ENCODE results near the gene KLHL24.
A peak's percentile ranks its signal among the peaks of the same experiment; 100 is the strongest.

The KLHL24 gene, protein sequence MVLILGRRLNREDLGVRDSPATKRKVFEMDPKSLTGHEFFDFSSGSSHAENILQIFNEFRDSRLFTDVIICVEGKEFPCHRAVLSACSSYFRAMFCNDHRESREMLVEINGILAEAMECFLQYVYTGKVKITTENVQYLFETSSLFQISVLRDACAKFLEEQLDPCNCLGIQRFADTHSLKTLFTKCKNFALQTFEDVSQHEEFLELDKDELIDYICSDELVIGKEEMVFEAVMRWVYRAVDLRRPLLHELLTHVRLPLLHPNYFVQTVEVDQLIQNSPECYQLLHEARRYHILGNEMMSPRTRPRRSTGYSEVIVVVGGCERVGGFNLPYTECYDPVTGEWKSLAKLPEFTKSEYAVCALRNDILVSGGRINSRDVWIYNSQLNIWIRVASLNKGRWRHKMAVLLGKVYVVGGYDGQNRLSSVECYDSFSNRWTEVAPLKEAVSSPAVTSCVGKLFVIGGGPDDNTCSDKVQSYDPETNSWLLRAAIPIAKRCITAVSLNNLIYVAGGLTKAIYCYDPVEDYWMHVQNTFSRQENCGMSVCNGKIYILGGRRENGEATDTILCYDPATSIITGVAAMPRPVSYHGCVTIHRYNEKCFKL

DNA sequence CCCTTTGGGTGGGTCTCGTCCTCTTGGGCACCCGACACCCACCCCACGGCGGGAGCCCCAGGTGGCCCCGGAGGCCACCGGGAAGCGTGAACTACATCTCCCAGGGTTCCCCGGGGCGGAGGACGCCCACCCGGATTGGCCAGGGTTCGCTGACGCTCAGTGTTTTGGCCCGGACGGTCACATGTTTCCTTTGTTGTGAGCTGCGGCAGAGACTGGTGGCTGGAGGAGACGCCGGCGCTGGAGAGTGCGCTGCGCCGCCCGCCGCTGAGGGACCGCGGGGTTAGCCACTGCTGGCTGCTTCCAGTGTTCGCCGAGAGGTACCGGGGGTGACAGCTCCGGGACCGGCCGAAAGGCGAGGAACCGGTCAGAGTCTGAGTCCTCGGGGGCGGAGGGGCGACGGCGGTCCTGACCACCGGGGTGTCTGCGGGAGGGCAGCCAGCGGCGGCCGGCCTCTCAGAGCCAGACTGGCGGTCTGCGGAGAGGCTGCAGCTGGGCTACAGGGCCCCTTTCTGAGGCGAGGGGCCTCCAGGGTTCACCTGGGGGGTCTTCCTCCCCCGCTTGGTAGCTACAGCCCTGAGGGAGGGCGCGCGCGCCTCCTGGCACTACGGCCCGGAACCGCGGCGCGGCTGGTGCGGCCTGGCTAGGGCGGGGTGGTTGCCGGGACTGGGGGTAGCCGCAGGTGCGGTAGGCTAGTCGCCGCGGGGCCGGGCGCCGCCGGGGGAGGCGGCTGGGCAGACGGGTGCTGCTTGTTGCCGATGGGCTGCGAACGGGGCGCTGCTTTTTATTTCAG, at the start of gene KLHL24:
Gene KLHL24 (plus strand): TSS at position 193 of the 790 bp plus-strand sequence. CDS start 14,734 bp downstream, outside the sequence.
- peak; percentile 69 for DNase-seq (ENCODE audit: low read depth)
- H3K4me3 ChIP-seq (ENCODE audit: low read depth, low read length), result peak within 1 kb of the TSS; percentile 67
- TF ChIP-seq, protein P1, sequence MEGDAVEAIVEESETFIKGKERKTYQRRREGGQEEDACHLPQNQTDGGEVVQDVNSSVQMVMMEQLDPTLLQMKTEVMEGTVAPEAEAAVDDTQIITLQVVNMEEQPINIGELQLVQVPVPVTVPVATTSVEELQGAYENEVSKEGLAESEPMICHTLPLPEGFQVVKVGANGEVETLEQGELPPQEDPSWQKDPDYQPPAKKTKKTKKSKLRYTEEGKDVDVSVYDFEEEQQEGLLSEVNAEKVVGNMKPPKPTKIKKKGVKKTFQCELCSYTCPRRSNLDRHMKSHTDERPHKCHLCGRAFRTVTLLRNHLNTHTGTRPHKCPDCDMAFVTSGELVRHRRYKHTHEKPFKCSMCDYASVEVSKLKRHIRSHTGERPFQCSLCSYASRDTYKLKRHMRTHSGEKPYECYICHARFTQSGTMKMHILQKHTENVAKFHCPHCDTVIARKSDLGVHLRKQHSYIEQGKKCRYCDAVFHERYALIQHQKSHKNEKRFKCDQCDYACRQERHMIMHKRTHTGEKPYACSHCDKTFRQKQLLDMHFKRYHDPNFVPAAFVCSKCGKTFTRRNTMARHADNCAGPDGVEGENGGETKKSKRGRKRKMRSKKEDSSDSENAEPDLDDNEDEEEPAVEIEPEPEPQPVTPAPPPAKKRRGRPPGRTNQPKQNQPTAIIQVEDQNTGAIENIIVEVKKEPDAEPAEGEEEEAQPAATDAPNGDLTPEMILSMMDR (IDR thresholded peaks at IDR 0.05; ENCODE audit: low read depth, low read length, missing control alignments), result no peak

DNA sequence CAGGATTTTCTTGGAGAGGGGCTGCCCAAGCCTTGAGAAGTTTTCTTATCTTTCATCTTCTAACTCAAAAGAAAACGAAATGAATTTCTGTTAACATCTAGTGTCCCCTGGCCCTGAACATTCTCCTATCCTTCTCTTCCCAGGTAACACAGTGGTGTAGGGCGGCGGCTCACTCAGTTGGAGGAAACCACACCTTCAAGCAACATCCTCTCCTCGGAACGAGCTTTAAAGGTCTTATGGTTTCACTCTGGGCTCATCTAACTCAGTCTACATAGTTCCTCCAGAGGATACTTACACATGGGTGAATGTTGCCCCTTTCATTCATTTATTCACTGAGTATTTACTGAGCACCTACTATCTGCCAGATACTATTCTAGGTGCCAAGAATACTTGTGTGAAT, 48.9 kb upstream of the KLHL24 start:
- TF ChIP-seq, protein P1 (IDR thresholded peaks at IDR 0.05; ENCODE audit: low read depth, low read length, missing control alignments), result no peak
- no peak for DNase-seq (ENCODE audit: low read depth)

DNA sequence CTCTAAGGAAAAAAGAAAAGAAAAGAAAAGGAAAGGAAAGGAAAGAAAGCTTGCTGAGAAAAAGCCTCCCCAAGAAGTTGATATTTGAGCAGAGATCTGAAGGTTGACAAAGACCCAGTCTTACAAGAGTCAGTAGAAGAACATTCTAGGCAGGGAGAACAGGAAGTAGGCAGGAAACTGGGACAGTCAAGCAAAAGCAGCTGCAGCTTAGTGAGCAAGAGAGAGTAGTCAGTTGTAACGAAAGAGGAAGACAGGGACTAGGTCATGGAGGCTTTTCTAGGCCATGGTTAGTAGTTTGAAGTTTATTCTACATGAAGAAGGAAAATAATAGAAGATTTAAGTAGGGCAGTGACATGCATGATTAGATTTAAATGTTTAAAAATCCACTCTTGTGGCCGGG, 48.1 kb upstream of the KLHL24 start:
- DNase-seq (ENCODE audit: low read depth), result no peak
- TF ChIP-seq, protein P1 (IDR thresholded peaks at IDR 0.05; ENCODE audit: low read depth, low read length, missing control alignments), result no peak
- H3K4me3 ChIP-seq (ENCODE audit: low read depth, low read length), result no peak overlapping the region

More for the DNA sequence above, 48.9 kb upstream of the KLHL24 start:
- H3K4me3 ChIP-seq (ENCODE audit: low read depth, low read length), result no peak overlapping the region

DNA sequence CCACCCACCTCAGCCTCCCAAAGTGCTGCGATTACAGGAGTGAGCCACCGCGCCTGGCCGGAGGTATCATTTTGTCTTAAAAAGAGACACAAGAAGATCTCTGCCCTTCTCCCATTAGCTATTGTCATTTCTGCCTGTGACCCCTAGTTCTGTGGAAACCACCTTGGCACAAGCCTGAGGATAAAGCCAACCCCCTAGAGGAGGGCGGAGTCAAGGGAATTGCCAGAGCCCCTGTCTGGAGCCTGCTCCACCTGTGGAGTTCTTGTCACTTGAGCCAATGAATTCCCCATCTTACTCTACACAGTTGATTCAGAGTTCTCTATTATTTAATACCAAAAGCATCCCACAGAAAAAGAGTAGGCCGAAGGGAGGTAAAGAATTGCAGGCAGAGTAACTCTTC, 45.0 kb upstream of the KLHL24 start:
- DNase-seq (ENCODE audit: low read depth), result no peak
- no peak overlapping the region for H3K4me3 ChIP-seq (ENCODE audit: low read depth, low read length)
- TF ChIP-seq, protein P1 (IDR thresholded peaks at IDR 0.05; ENCODE audit: low read depth, low read length, missing control alignments), result no peak

DNA sequence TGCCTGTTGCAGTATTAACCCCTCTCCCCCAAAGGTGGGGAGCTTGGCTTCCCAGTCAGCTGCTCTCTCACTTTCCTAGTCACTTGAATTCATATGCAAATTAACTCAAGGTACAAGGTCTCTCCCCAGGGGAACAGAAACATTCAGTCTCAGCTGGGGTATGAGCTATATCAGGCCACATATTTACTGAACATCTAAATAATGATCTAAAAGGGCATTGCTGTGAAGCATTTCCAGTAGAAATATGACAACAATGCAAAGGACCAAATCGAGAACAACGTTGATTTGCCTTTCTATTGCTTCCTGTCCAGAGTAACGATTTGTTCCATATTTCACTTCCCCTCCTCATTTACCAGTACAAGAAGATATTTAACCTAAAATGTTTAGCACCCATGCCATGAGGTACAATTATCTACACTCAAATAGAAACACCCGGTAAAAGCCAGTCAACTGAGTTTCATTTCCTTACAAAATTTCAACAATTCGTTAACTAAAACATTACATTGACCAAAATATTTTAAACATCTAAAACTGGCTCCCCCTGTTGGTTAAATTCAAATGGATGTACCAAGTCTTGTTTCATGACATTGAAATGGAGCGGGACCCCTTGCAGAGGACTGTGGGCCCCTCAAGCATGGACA, 43.4 kb upstream of the KLHL24 start:
- H3K4me3 ChIP-seq (ENCODE audit: low read depth, low read length), result no peak overlapping the region
- TF ChIP-seq, protein P1 (IDR thresholded peaks at IDR 0.05; ENCODE audit: low read depth, low read length, missing control alignments), result peak; percentile 29
- peak; percentile 74 for DNase-seq (ENCODE audit: low read depth)

DNA sequence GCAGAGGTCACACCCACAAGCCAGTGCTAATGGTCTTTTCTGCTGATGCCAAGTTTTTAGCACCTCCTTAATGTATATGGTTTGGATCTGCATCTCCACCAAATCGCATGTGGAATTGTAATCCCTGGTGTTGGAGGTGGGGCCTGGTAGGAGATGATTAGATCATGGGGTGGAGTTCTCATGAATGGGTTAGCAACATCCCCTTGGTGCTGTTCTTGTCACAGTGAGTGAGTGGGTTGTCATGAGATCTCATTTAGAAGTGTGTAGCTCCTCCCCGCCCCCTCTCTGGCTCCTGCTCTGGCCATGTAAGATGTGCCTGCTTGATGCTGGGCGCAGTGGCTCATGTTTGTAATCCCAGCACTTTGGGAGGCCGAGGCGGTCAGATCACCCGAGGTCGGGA, 42.6 kb upstream of the KLHL24 start:
- H3K4me3 ChIP-seq (ENCODE audit: low read depth, low read length), result no peak overlapping the region
- no peak for DNase-seq (ENCODE audit: low read depth)
- TF ChIP-seq, protein P1 (IDR thresholded peaks at IDR 0.05; ENCODE audit: low read depth, low read length, missing control alignments), result no peak

All from GM12864 (cell line).